Effector CD4-positive, alpha-beta T cell (primary cell): Measurements from ENCODE around the gene SLC6A5.
A peak's percentile ranks its signal among the peaks of the same experiment; 100 is the strongest.

Experiments used
- DNase-seq: peaks from one replicate; pipeline ENCODE4 v3.0.0-alpha.2; 2020

The SLC6A5 gene

GRCh38 chr11:20626279-20626678 lies 26.9 kb downstream of the SLC6A5 start:
- DNase-seq: no peak

GRCh38 chr11:20627026-20627425 lies 27.6 kb downstream of the SLC6A5 start:
- no peak for DNase-seq

- no peak for DNase-seq
Measured at GRCh38 chr11:20627701-20628100, 28.3 kb downstream of the SLC6A5 start.

GRCh38 chr11:20631519-20632168 lies 32.2 kb downstream of the SLC6A5 start:
- no peak for DNase-seq

- no peak for DNase-seq
Measured at GRCh38 chr11:20632169-20632532, 32.7 kb downstream of the SLC6A5 start.

GRCh38 chr11:20634044-20634443 lies 34.6 kb downstream of the SLC6A5 start:
- DNase-seq: no peak

- no peak for DNase-seq
Measured at GRCh38 chr11:20634781-20635180, 35.4 kb downstream of the SLC6A5 start.

GRCh38 chr11:20638074-20638473 lies 38.7 kb downstream of the SLC6A5 start:
- no peak for DNase-seq

- no peak for DNase-seq
Measured at GRCh38 chr11:20639688-20640087, 40.3 kb downstream of the SLC6A5 start.

- no peak for DNase-seq
Measured at GRCh38 chr11:20640401-20640800, 41.0 kb downstream of the SLC6A5 start.

- DNase-seq: no peak
Measured at GRCh38 chr11:20644360-20644759, 45.0 kb downstream of the SLC6A5 start.

GRCh38 chr11:20647976-20648565 lies 48.7 kb downstream of the SLC6A5 start:
- DNase-seq: peak; percentile 11

- DNase-seq: no peak
Measured at GRCh38 chr11:20652150-20652806, 52.9 kb downstream of the SLC6A5 start.

- no peak for DNase-seq
Measured at GRCh38 chr11:20654038-20654437, 54.6 kb downstream of the SLC6A5 start.

GRCh38 chr11:20656901-20657300 lies 57.5 kb downstream of the SLC6A5 start:
- no peak for DNase-seq

GRCh38 chr11:20658135-20658534 lies 58.7 kb downstream of the SLC6A5 start:
- DNase-seq: no peak

- DNase-seq: no peak
Measured at GRCh38 chr11:20661445-20661844, 62.0 kb downstream of the SLC6A5 start.

- DNase-seq: no peak
Measured at GRCh38 chr11:20661850-20662249, 62.4 kb downstream of the SLC6A5 start.

GRCh38 chr11:20668131-20668809 lies 68.9 kb downstream of the SLC6A5 start:
- DNase-seq: no peak

GRCh38 chr11:20668844-20669819 lies 69.7 kb downstream of the SLC6A5 start, which contains the start of gene NELL1:
Gene NELL1, plus strand, starts transcription at chr11:20669586.
- DNase-seq: no peak

GRCh38 chr11:20669820-20670684 lies 70.6 kb downstream of the SLC6A5 start:
- no peak for DNase-seq
